ENCODE results near the gene MLLT3. TPM values are rescaled to one million over a fixed set of nuclear protein-coding genes. Genes with fewer than 3 reads are reported as not detected.

The MLLT3 gene
- total RNA-seq, 2 donors from 2014 or later = 5.6 to 5.7 TPM

DNA sequence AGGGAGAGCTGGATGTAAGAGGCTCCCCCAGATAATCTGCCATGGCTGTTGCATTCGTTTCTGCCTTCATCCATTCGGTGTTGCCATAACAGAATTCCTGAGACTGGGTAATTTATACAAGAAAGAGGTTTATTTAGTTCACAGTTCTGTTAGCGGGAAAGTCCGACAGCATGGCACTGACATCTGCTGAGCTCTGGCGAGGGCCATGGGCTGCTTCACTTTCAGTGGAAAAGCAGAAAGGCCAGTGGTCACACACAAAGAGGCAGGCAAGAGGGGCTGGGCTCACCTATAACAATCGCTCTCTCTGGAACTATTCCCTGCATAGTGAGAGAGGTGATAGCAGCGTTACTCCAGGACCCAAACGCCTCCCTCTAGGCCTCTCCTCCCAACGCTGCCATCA, 305.9 kb downstream of the MLLT3 start:
- H3K4me3 ChIP-seq = no peak overlapping the region
- intact Hi-C loops (cut with DNase I) = no loop called here
- ATAC-seq = no peak
- no peaks in the 10 kb centered on the region for H3K36me3 ChIP-seq (replicated peaks in 1 of 2; ENCODE audit: insufficient read depth in 1 of 2, low read depth in 2 of 2)
- no peak for DNase-seq
- no peak overlapping the region for H3K27ac ChIP-seq
- TF ChIP-seq POLR2A (IDR thresholded peaks at IDR 0.05) = no peak
- TF ChIP-seq, protein P1, sequence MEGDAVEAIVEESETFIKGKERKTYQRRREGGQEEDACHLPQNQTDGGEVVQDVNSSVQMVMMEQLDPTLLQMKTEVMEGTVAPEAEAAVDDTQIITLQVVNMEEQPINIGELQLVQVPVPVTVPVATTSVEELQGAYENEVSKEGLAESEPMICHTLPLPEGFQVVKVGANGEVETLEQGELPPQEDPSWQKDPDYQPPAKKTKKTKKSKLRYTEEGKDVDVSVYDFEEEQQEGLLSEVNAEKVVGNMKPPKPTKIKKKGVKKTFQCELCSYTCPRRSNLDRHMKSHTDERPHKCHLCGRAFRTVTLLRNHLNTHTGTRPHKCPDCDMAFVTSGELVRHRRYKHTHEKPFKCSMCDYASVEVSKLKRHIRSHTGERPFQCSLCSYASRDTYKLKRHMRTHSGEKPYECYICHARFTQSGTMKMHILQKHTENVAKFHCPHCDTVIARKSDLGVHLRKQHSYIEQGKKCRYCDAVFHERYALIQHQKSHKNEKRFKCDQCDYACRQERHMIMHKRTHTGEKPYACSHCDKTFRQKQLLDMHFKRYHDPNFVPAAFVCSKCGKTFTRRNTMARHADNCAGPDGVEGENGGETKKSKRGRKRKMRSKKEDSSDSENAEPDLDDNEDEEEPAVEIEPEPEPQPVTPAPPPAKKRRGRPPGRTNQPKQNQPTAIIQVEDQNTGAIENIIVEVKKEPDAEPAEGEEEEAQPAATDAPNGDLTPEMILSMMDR (IDR thresholded peaks at IDR 0.05) = no peak
- H3K4me1 ChIP-seq = peaks cover 14% of the 10 kb centered on the region
- WGBS, 2 donors = 84 to 87% methylated on average over 9 of the region's 9 CpGs
- no peaks in the 10 kb centered on the region for H3K9me3 ChIP-seq
- no peaks in the 10 kb centered on the region for H3K27me3 ChIP-seq

DNA sequence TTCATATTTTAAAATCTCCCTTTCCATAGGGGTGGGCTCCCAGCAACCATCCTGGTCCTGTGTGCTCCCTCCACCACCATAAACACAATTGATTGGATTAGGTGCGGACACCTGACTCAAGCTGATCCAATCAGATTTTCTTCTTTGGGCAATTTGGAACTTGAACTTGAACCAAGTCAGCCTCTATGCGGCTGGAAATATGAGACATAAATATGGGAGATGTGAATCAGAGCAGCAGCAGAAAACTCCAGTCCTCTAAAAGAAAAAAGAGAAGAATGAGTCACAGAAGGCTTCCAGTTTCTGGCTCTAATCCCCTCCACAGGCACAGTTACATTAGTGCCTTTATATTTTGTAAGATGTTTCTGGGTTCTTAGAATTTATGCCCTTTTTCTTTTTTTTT, 306.6 kb downstream of the MLLT3 start:
- Histone ChIP-seq H3K4me1 (peaks cover 14% of the 10 kb centered on the region), H3K27me3 (no peaks in the 10 kb centered on the region), H3K36me3 (replicated peaks in 1 of 2; ENCODE audit: insufficient read depth in 1 of 2, low read depth in 2 of 2) (no peaks in the 10 kb centered on the region), H3K27ac (no peak overlapping the region), H3K4me3 (no peak overlapping the region), H3K9me3 (no peaks in the 10 kb centered on the region)
- TF ChIP-seq POLR2A (IDR thresholded peaks at IDR 0.05) = no peak
- TF ChIP-seq, protein P1 (IDR thresholded peaks at IDR 0.05) = no peak
- intact Hi-C loops (cut with DNase I) = no loop called here
- 92 to 97% methylated on average over 2 of the region's 2 CpGs for WGBS, 2 donors
- ATAC-seq (no peak), DNase-seq (no peak)

DNA sequence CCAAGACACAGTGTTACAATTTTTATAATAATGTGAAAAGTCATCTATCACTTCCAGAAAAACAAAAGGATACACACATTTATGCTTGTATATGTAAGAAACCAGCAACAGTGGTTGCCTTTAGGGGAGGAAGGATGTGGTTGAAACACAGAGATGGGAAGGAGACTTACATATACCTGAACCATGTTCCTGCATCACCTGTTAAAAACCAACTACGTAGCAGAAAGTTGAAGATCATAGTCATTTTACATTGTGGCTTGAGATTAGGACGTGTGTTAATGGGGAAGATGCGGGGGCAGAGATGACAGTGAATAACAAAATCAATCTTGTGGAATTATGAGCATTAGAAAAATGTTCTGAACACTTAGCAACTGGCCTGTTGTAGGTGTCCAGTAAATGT, 307.3 kb downstream of the MLLT3 start:
- ATAC-seq = no peak
- no peak overlapping the region for H3K27ac ChIP-seq
- 84 to 91% methylated on average over 3 of the region's 3 CpGs for WGBS, 2 donors
- no peaks in the 10 kb centered on the region for H3K27me3 ChIP-seq
- DNase-seq = no peak
- no peaks in the 10 kb centered on the region for H3K36me3 ChIP-seq (replicated peaks in 1 of 2; ENCODE audit: insufficient read depth in 1 of 2, low read depth in 2 of 2)
- TF ChIP-seq, protein P1 (IDR thresholded peaks at IDR 0.05) = no peak
- TF ChIP-seq POLR2A (IDR thresholded peaks at IDR 0.05) = no peak
- no peaks in the 10 kb centered on the region for H3K9me3 ChIP-seq
- intact Hi-C loops (cut with DNase I) = no loop called here
- H3K4me3 ChIP-seq = no peak overlapping the region
- H3K4me1 ChIP-seq = peaks cover 7% of the 10 kb centered on the region

DNA sequence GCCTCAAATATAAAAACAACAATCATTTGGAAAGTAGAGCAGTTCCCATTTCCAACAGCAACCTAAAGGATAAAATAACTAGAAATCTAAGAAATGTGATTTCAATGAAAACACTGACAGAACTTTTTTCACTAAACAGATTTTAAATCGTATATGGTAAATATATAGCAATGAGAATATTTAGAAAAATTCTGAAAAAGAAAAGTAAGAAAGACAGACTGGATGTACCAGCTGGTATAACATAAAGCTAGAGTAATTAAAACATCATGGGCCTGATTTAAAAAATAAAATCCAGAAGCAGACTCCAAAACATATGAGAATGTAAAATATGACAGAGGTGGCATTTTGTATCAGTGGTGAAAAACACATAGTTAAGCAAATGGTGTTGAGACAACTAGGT, 308.9 kb downstream of the MLLT3 start:
- no peaks in the 10 kb centered on the region for H3K36me3 ChIP-seq (replicated peaks in 1 of 2; ENCODE audit: insufficient read depth in 1 of 2, low read depth in 2 of 2)
- no peaks in the 10 kb centered on the region for H3K27me3 ChIP-seq
- no peak overlapping the region for H3K4me3 ChIP-seq
- no peak overlapping the region for H3K27ac ChIP-seq
- TF ChIP-seq, protein P1 (IDR thresholded peaks at IDR 0.05) = no peak
- no peak for TF ChIP-seq POLR2A (IDR thresholded peaks at IDR 0.05)
- DNase-seq (no peak), ATAC-seq (no peak)
- 67 to 97% methylated on average over 1 of the region's 1 CpG for WGBS, 2 donors
- H3K4me1 ChIP-seq = no peaks in the 10 kb centered on the region
- intact Hi-C loops (cut with DNase I) = no loop called here
- no peaks in the 10 kb centered on the region for H3K9me3 ChIP-seq

DNA sequence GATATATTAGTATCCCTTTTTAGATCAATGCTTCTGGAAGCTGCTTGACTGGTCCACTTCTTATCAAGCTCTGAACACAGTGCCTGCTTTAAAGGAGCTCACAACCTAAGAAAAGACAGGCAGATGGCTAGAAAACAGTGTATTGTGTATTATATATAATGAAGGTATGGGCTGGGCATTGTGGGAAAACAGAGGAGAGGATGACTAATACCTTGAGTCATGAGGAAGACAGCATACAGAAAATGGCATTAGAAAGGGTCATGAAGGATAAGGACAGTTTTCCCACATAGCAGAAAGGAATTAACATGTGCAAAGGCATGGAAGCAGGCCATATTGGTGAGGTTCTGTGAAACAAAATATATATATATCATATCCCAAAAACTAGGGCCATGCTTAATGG, 309.6 kb downstream of the MLLT3 start:
- no peak for DNase-seq
- H3K4me1 ChIP-seq = no peaks in the 10 kb centered on the region
- H3K9me3 ChIP-seq = no peaks in the 10 kb centered on the region
- H3K4me3 ChIP-seq = no peak overlapping the region
- no peak overlapping the region for H3K27ac ChIP-seq
- TF ChIP-seq, protein P1 (IDR thresholded peaks at IDR 0.05) = no peak
- TF ChIP-seq POLR2A (IDR thresholded peaks at IDR 0.05) = no peak
- intact Hi-C loops (cut with DNase I) = no loop called here
- H3K36me3 ChIP-seq (replicated peaks in 1 of 2; ENCODE audit: insufficient read depth in 1 of 2, low read depth in 2 of 2) = no peaks in the 10 kb centered on the region
- no peaks in the 10 kb centered on the region for H3K27me3 ChIP-seq
- ATAC-seq = no peak

All from body of pancreas (tissue), 4 donors.